ENCODE measurements around the gene KIF13A.
A peak's percentile ranks its signal among the peaks of the same experiment; 100 is the strongest.
"Not testable (repeated sequence)": the region's sequence is repeated elsewhere in the genome, so short reads cannot be mapped to it uniquely, and the experiment has no call there.

The KIF13A gene

GRCh38 chr6:17930321-17930993, 57.0 kb downstream of the KIF13A start:
- DNase-seq, result no peak

GRCh38 chr6:17928514-17929430, 58.7 kb downstream of the KIF13A start:
- no peak for DNase-seq

GRCh38 chr6:17927705-17928104, 59.7 kb downstream of the KIF13A start:
- DNase-seq, result no peak

GRCh38 chr6:17923401-17923863, 64.0 kb downstream of the KIF13A start:
- no peak for DNase-seq

- DNase-seq, result no peak
Observed at GRCh38 chr6:17921454-17921853, 66.0 kb downstream of the KIF13A start.

- no peak for DNase-seq
Observed at GRCh38 chr6:17919496-17919895, 67.9 kb downstream of the KIF13A start.

- no peak for DNase-seq
Observed at GRCh38 chr6:17917837-17918763, 69.3 kb downstream of the KIF13A start.

GRCh38 chr6:17914651-17915050, 72.8 kb downstream of the KIF13A start:
- DNase-seq, result no peak

- no peak for DNase-seq
Observed at GRCh38 chr6:17912521-17912920, 74.9 kb downstream of the KIF13A start.

GRCh38 chr6:17911656-17912055, 75.8 kb downstream of the KIF13A start:
- not testable (repeated sequence) for DNase-seq

GRCh38 chr6:17910189-17910588, 77.2 kb downstream of the KIF13A start:
- DNase-seq, result no peak

GRCh38 chr6:17908831-17909230, 78.6 kb downstream of the KIF13A start:
- DNase-seq, result no peak

- peak; percentile 70 for DNase-seq
Observed at GRCh38 chr6:17907406-17908229, 79.8 kb downstream of the KIF13A start.

GRCh38 chr6:17905611-17906592, 81.5 kb downstream of the KIF13A start:
- no peak for DNase-seq

- DNase-seq, result no peak
Observed at GRCh38 chr6:17904491-17905120, 82.8 kb downstream of the KIF13A start.

GRCh38 chr6:17902974-17903373, 84.5 kb downstream of the KIF13A start:
- no peak for DNase-seq

- DNase-seq, result no peak
Observed at GRCh38 chr6:17901493-17901892, 85.9 kb downstream of the KIF13A start.

GRCh38 chr6:17900011-17900410, 87.4 kb downstream of the KIF13A start:
- no peak for DNase-seq

GRCh38 chr6:17899491-17899890, 87.9 kb downstream of the KIF13A start:
- no peak for DNase-seq

GRCh38 chr6:17897681-17898080, 89.8 kb downstream of the KIF13A start:
- no peak for DNase-seq

Measured in CD4-positive, alpha-beta T cell treated with Interferon gamma for 1 hour (primary cell).